HUES6 (cell line): ENCODE results near the gene IQCM.

Experiments used
- H3K27ac ChIP-seq: 2 replicates; pipeline ENCODE4 v1.7.0; 2013; ENCODE audit warnings: low read depth, mild to moderate bottlenecking, low read length, inconsistent platforms
- H3K27me3 ChIP-seq: 2 replicates; pipeline ENCODE4 v1.6.1; 2013; ENCODE audit warnings: low read length; ENCODE audit not compliant: control insufficient read depth, insufficient read depth
- H3K36me3 ChIP-seq: 2 replicates; pipeline ENCODE4 v1.6.1; 2013; ENCODE audit warnings: low read length; ENCODE audit not compliant: control insufficient read depth, insufficient read depth
- H3K4me1 ChIP-seq: 2 replicates; pipeline ENCODE4 v1.6.1; 2013; ENCODE audit warnings: low read length; ENCODE audit not compliant: control insufficient read depth, insufficient read depth
- H3K4me3 ChIP-seq: 2 replicates; pipeline ENCODE4 v1.5.1; 2013; ENCODE audit warnings: low read depth, low read length
- H3K9ac ChIP-seq: one replicate; pipeline ENCODE4 v1.6.1; 2013; ENCODE audit warnings: mild to moderate bottlenecking, low read length
- H3K9me3 ChIP-seq: 2 replicates; pipeline ENCODE4 v1.6.1; 2013; ENCODE audit warnings: low read depth, low read length; ENCODE audit not compliant: control insufficient read depth, insufficient read depth

The IQCM gene

DNA sequence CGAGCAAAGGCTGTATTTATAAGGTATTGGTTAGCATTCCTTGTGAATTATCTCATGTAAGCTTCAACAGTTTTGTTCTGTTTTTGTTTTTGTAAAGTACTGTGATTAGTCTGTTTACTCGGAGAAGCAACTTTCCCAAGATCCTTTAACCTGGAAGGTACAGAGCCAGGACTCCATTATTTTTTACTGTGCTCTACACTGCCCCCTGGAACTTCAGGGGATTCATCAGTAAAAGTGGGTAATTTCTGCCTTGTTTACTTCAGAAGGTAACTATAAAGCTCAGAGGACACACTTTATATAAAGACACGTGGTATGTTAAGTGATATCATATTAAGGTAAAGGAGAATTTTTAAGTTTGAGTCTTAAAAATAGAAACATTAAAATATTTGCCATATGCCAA is 124.9 kb downstream of the IQCM start:
- no peaks in the 10 kb centered on the region for H3K9me3 ChIP-seq
- H3K9ac ChIP-seq, result no peak overlapping the region
- H3K27me3 ChIP-seq, result no peaks in the 10 kb centered on the region
- no peak overlapping the region for H3K27ac ChIP-seq
- H3K36me3 ChIP-seq, result no peaks in the 10 kb centered on the region
- no peak overlapping the region for H3K4me3 ChIP-seq
- H3K4me1 ChIP-seq, result no peaks in the 10 kb centered on the region

- no peak overlapping the region for H3K4me3 ChIP-seq
- H3K27ac ChIP-seq, result no peak overlapping the region
- H3K4me1 ChIP-seq, result no peaks in the 10 kb centered on the region
- no peaks in the 10 kb centered on the region for H3K36me3 ChIP-seq
- H3K9me3 ChIP-seq, result no peaks in the 10 kb centered on the region
- H3K9ac ChIP-seq, result no peak overlapping the region
- H3K27me3 ChIP-seq, result no peaks in the 10 kb centered on the region
These were observed 131.1 kb downstream of the IQCM start for GRCh38 chr4:149684516-149684915.

DNA sequence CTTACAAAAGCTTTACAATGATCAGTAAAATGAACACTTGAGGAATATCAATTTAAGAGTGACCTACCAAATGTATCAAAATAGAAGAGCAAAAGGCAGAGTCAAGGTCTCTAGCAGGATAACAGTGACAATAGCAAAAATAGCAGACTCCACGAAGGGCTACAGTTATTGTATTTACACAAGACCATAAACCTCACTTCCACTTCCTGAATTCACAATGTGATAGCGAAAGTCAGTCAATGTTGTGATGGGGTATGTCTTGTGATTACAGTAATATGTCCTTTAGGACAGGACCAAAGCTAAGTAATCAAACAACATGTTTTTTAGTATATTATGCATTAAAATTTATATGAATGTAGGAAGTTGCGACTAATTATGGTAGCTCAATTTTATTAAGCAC is 139.6 kb downstream of the IQCM start:
- Histone ChIP-seq H3K9me3 (no peaks in the 10 kb centered on the region), H3K27ac (no peak overlapping the region), H3K4me1 (no peaks in the 10 kb centered on the region), H3K27me3 (no peaks in the 10 kb centered on the region), H3K4me3 (no peak overlapping the region), H3K36me3 (no peaks in the 10 kb centered on the region), H3K9ac (no peak overlapping the region)

GRCh38 chr4:149645790-149646189 is 169.9 kb downstream of the IQCM start:
- H3K27me3 ChIP-seq, result no peaks in the 10 kb centered on the region
- no peaks in the 10 kb centered on the region for H3K9me3 ChIP-seq
- no peak overlapping the region for H3K4me3 ChIP-seq
- H3K27ac ChIP-seq, result no peak overlapping the region
- no peaks in the 10 kb centered on the region for H3K36me3 ChIP-seq
- no peak overlapping the region for H3K9ac ChIP-seq
- no peaks in the 10 kb centered on the region; the same call in 1 of the 2 replicates for H3K4me1 ChIP-seq

GRCh38 chr4:149638073-149638472 is 177.6 kb downstream of the IQCM start:
- H3K4me3 ChIP-seq, result no peak overlapping the region
- H3K27ac ChIP-seq, result no peak overlapping the region
- H3K27me3 ChIP-seq, result no peaks in the 10 kb centered on the region
- H3K9ac ChIP-seq, result no peak overlapping the region
- H3K9me3 ChIP-seq, result no peaks in the 10 kb centered on the region
- H3K4me1 ChIP-seq, result no peaks in the 10 kb centered on the region
- no peaks in the 10 kb centered on the region for H3K36me3 ChIP-seq

DNA sequence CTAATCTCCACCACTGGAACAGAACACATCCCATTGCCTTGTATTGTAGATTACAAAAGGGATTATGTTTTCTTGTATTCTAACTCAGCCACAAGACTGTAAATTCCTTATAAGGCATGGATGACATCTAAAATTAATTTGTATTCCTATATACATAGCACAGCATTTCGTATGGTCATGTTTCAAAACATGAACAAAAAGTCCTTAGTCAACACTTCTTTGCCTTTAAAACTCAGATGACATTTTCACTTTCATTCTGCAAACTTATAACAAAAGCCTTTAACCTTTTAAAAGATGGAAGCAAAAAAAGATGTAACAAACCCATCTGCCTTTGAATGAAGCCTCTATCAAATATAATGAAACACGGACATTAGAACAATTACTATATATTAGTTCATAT is 181.3 kb downstream of the IQCM start:
- H3K27ac ChIP-seq, result no peak overlapping the region
- no peak overlapping the region for H3K9ac ChIP-seq
- H3K36me3 ChIP-seq, result no peaks in the 10 kb centered on the region
- no peaks in the 10 kb centered on the region for H3K27me3 ChIP-seq
- no peak overlapping the region for H3K4me3 ChIP-seq
- no peaks in the 10 kb centered on the region for H3K9me3 ChIP-seq
- H3K4me1 ChIP-seq, result peaks cover 4% of the 10 kb centered on the region; the same call in 1 of the 2 replicates

- Histone ChIP-seq H3K4me1 (peaks cover 4% of the 10 kb centered on the region; the same call in 1 of the 2 replicates), H3K27me3 (no peaks in the 10 kb centered on the region), H3K36me3 (no peaks in the 10 kb centered on the region), H3K4me3 (no peak overlapping the region), H3K9me3 (no peaks in the 10 kb centered on the region), H3K9ac (no peak overlapping the region), H3K27ac (0 out of 2 replicates have a peak overlapping the region, but pooled peaks have one; percentile 9)
These were observed 184.0 kb downstream of the IQCM start for GRCh38 chr4:149631629-149632028.

- Histone ChIP-seq H3K4me1 (peaks cover 4% of the 10 kb centered on the region; the same call in 1 of the 2 replicates), H3K27ac (no peak overlapping the region), H3K9me3 (no peaks in the 10 kb centered on the region), H3K9ac (no peak overlapping the region), H3K36me3 (no peaks in the 10 kb centered on the region), H3K4me3 (no peak overlapping the region), H3K27me3 (no peaks in the 10 kb centered on the region)
These were observed 185.6 kb downstream of the IQCM start for GRCh38 chr4:149630064-149630463.

- Histone ChIP-seq H3K4me1 (peaks cover 6% of the 10 kb centered on the region; the same call in 1 of the 2 replicates), H3K36me3 (no peaks in the 10 kb centered on the region), H3K9ac (no peak overlapping the region)
These were observed 209.9 kb downstream of the IQCM start for GRCh38 chr4:149605601-149606378.

GRCh38 chr4:149604827-149605226 is 210.8 kb downstream of the IQCM start:
- no peak overlapping the region for H3K9ac ChIP-seq

More at GRCh38 chr4:149605601-149606378, 209.9 kb downstream of the IQCM start:
- H3K9me3 ChIP-seq, result no peaks in the 10 kb centered on the region
- H3K4me3 ChIP-seq, result no peak overlapping the region
- H3K27me3 ChIP-seq, result no peaks in the 10 kb centered on the region
- no peak overlapping the region for H3K27ac ChIP-seq

GRCh38 chr4:149595500-149595899 is 220.1 kb downstream of the IQCM start:
- Histone ChIP-seq H3K9ac (no peak overlapping the region), H3K36me3 (no peaks in the 10 kb centered on the region), H3K9me3 (no peaks in the 10 kb centered on the region), H3K4me1 (no peaks in the 10 kb centered on the region), H3K4me3 (no peak overlapping the region), H3K27ac (no peak overlapping the region), H3K27me3 (no peaks in the 10 kb centered on the region)

More at GRCh38 chr4:149604827-149605226, 210.8 kb downstream of the IQCM start:
- no peaks in the 10 kb centered on the region for H3K9me3 ChIP-seq
- H3K27me3 ChIP-seq, result no peaks in the 10 kb centered on the region
- no peak overlapping the region for H3K27ac ChIP-seq
- H3K36me3 ChIP-seq, result no peaks in the 10 kb centered on the region
- peaks cover 6% of the 10 kb centered on the region; the same call in 1 of the 2 replicates for H3K4me1 ChIP-seq
- no peak overlapping the region for H3K4me3 ChIP-seq
